ELR (cell line): ENCODE data around the gene KLHDC8B.
"Not testable (repeated sequence)": the region's sequence is repeated elsewhere in the genome, so short reads cannot be mapped to it uniquely, and the experiment has no call there.

Experiments
- DNase-seq: peaks from one replicate; pipeline ENCODE4 v3.0.0-alpha.2; 2015; ENCODE audit warnings: low read depth

The KLHDC8B gene

GRCh38 chr3:49183873-49184272 is 12.5 kb downstream of the KLHDC8B start:
- no peak for DNase-seq

GRCh38 chr3:49191741-49192140 is 20.3 kb downstream of the KLHDC8B start:
- no peak for DNase-seq

GRCh38 chr3:49198161-49198560 is 26.8 kb downstream of the KLHDC8B start:
- no peak for DNase-seq

GRCh38 chr3:49198611-49199230 is 27.3 kb downstream of the KLHDC8B start:
- no peak for DNase-seq

GRCh38 chr3:49199239-49199899 is 28.0 kb downstream of the KLHDC8B start:
- DNase-seq, result no peak

GRCh38 chr3:49199900-49200281 is 28.5 kb downstream of the KLHDC8B start:
- DNase-seq, result no peak

- no peak for DNase-seq
Observed at GRCh38 chr3:49213541-49213943, 42.1 kb downstream of the KLHDC8B start.

GRCh38 chr3:49213998-49214397 is 42.6 kb downstream of the KLHDC8B start:
- no peak for DNase-seq

GRCh38 chr3:49216687-49217086 is 45.3 kb downstream of the KLHDC8B start:
- DNase-seq, result not testable (repeated sequence)

- not testable (repeated sequence) for DNase-seq
Observed at GRCh38 chr3:49217108-49217507, 45.7 kb downstream of the KLHDC8B start.

GRCh38 chr3:49217688-49218470 is 46.5 kb downstream of the KLHDC8B start:
- DNase-seq, result no peak

GRCh38 chr3:49218471-49218989 is 47.1 kb downstream of the KLHDC8B start:
- DNase-seq, result peak; percentile 91

- DNase-seq, result no peak
Observed at GRCh38 chr3:49219132-49219531, 47.7 kb downstream of the KLHDC8B start.

GRCh38 chr3:49220985-49221563 is 49.7 kb downstream of the KLHDC8B start:
- DNase-seq, result not testable (repeated sequence)

GRCh38 chr3:49222002-49222401 is 50.6 kb downstream of the KLHDC8B start:
- DNase-seq, result no peak
